Skeletal muscle satellite cell (primary cell): Measurements from ENCODE around the gene LYPD8.

ENCODE experiments used
- H3K27me3 ChIP-seq: 2 replicates; pipeline ENCODE4 v1.7.0; 2013; ENCODE audit warnings: low read length; ENCODE audit not compliant: control insufficient read depth, insufficient read depth
- H3K36me3 ChIP-seq: 2 replicates; pipeline ENCODE4 v1.7.0; 2013; ENCODE audit warnings: mild to moderate bottlenecking, control low read depth, low read length; ENCODE audit not compliant: insufficient read depth
- H3K4me1 ChIP-seq: 2 replicates; pipeline ENCODE4 v1.7.0; 2013; ENCODE audit warnings: low read length; ENCODE audit not compliant: control insufficient read depth, insufficient read depth
- H3K4me2 ChIP-seq: 2 replicates; pipeline ENCODE4 v1.7.0; 2013; ENCODE audit warnings: mild to moderate bottlenecking, low read length
- H3K4me3 ChIP-seq: 2 replicates; pipeline ENCODE4 v1.7.0; 2013; ENCODE audit warnings: low read length
- H3K9ac ChIP-seq: 2 replicates; pipeline ENCODE4 v1.7.0; 2013; ENCODE audit warnings: mild to moderate bottlenecking, low read depth, low read length, moderate library complexity
- H3K9me3 ChIP-seq: replicated peaks from 2 replicates; pipeline ENCODE4 v1.7.0; 2013; ENCODE audit warnings: mild to moderate bottlenecking, control low read depth, low read length

The LYPD8 gene

DNA sequence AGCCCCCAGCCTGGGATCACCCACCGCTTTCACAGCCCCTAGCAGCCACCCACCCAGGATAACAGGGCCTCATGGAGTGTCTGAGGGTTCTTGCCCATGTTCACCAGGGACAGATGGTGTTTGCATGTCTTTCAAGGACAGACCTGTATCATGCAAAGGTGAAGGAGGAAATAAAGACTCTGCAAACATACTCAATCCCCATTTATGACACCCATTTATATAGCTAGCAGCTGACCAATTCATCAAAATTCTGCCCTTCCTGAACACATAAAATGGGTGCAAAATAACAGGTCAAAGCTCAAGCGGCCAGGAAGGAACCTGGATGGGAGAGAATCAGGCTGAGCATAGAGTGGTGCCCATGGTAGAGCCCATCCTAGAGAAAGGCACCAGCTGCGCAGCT, 32.8 kb upstream of the LYPD8 start:
- Histone ChIP-seq H3K27me3 (no peaks in the 10 kb centered on the region), H3K4me1 (no peaks in the 10 kb centered on the region), H3K9ac (no peak overlapping the region), H3K36me3 (no peaks in the 10 kb centered on the region), H3K9me3 (no peaks in the 10 kb centered on the region), H3K4me2 (no peak overlapping the region), H3K4me3 (no peak overlapping the region)

DNA sequence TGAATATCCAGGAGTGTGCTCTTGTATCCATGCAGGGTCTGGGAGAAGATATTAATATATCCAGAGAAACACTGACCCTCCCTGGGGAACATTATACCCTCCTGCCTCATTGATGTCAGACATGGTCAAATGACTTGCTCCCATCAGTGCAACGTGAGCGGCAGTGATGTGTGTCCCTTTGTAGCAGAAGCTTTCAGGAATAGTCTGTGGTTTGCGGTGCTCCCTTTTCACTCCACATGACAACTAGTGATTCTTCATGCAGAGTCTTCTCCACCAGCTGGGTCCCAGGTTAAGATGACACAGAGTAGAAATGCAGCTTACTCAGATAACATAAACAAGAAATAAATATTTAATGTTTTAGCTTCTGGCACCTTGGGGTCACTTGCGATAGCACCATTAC, 31.9 kb upstream of the LYPD8 start:
- H3K9ac ChIP-seq: no peak overlapping the region
- H3K4me1 ChIP-seq: no peaks in the 10 kb centered on the region
- H3K4me3 ChIP-seq: no peak overlapping the region
- H3K9me3 ChIP-seq: no peaks in the 10 kb centered on the region
- no peaks in the 10 kb centered on the region for H3K27me3 ChIP-seq
- H3K4me2 ChIP-seq: no peak overlapping the region
- H3K36me3 ChIP-seq: no peaks in the 10 kb centered on the region

DNA sequence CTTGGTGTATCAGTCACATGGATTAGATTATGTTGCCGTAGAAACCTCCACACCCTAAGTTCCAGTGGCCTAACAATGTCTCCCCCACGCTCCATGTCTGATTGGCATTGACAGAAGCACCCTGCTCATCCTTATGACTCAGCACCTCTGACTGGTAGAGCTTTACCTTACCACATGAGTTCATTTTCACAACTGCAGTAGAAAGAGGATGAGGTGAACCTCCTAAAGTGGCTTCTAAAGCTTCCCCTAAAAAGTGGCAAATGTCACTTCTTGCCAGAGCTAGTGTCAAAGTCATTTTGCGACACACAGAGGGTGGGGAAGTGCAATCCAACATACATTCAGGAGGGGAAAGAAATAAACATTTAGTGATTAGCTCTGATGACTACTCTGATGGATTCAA, 30.6 kb upstream of the LYPD8 start:
- Histone ChIP-seq H3K9me3 (no peaks in the 10 kb centered on the region), H3K36me3 (no peaks in the 10 kb centered on the region), H3K4me2 (no peak overlapping the region), H3K9ac (no peak overlapping the region), H3K27me3 (no peaks in the 10 kb centered on the region), H3K4me1 (no peaks in the 10 kb centered on the region), H3K4me3 (no peak overlapping the region)

DNA sequence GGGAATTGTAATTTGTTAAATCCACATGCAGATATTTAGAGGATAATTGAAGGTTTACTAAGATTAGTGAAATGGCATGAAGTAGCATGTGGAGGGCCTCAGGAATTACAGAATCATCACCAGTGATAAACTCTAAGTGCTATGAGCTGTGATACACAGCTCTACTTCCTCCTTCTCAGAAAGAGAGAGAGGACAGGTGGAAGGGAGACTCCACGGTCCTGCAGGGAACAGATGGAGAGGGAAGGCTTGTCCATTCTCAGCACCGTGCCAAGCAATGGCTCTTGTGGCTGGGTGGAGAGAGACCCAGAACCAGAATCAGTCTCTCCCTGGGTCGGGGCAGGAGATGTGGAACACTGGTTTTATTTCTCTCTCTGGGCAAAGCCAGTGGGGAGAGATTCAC, 27.8 kb upstream of the LYPD8 start:
- Histone ChIP-seq H3K27me3 (no peaks in the 10 kb centered on the region), H3K4me1 (no peaks in the 10 kb centered on the region)

DNA sequence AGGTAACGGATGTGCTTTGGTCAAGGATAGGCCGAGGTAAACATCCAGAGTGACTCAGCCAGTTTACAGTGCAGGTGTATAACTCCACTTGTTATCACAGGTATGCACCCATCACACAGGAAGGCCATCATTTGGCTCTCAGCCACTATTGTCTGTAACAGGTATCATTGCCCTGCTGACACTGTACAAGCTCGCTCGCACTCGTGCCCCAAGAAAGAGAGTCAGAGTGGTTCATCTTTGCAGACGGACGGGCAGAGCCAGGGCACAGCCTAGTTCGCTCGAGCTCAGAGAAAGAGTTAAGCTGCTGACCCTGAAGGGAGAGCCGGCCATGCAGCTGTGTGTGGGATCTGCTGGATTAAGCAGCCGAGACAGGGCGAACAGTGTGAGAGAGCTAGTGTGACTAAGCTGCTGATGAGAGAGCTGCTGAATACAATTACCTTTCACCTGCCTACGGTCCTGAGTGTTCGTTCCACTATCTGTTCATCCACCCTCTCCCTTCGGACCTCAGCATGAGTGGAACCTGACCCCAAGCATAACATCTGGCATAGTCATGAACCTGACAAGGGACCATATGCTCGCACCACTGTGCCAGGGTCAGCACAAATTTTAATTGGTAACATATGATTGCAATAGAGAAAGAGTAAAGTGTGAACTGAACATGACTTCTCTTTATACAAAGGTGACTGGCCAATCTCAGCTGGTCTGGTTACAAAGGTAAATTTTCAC, 27.0 kb upstream of the LYPD8 start:
- Histone ChIP-seq H3K27me3 (no peaks in the 10 kb centered on the region), H3K4me1 (no peaks in the 10 kb centered on the region), H3K9me3 (no peaks in the 10 kb centered on the region), H3K4me3 (no peak overlapping the region), H3K9ac (no peak overlapping the region), H3K4me2 (no peak overlapping the region), H3K36me3 (no peaks in the 10 kb centered on the region)

More for the DNA sequence above, 27.8 kb upstream of the LYPD8 start:
- no peaks in the 10 kb centered on the region for H3K9me3 ChIP-seq
- no peak overlapping the region for H3K4me3 ChIP-seq
- no peak overlapping the region for H3K9ac ChIP-seq
- no peak overlapping the region for H3K4me2 ChIP-seq
- H3K36me3 ChIP-seq: no peaks in the 10 kb centered on the region

DNA sequence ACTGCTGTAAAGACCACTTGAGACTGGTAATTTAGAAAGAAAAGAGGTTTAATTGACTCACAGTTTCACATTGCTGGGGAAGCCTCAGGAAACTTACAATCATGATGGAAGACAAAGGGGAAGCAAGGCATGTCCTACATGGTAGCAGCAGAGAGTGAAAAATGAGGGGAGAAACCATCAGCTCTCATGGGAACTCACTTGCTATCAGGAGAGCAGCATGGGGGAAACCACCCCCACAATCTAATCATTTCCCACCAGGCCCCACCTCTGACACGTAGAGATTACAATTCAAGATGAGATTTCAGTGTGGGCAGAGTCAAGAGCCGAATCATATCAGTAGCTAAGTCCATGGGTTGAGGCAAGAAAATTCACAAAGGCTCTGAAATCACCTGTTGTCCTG, 23.8 kb upstream of the LYPD8 start:
- Histone ChIP-seq H3K9me3 (no peaks in the 10 kb centered on the region), H3K27me3 (no peaks in the 10 kb centered on the region), H3K4me2 (no peak overlapping the region), H3K4me3 (no peak overlapping the region), H3K36me3 (no peaks in the 10 kb centered on the region), H3K4me1 (no peaks in the 10 kb centered on the region), H3K9ac (no peak overlapping the region)

DNA sequence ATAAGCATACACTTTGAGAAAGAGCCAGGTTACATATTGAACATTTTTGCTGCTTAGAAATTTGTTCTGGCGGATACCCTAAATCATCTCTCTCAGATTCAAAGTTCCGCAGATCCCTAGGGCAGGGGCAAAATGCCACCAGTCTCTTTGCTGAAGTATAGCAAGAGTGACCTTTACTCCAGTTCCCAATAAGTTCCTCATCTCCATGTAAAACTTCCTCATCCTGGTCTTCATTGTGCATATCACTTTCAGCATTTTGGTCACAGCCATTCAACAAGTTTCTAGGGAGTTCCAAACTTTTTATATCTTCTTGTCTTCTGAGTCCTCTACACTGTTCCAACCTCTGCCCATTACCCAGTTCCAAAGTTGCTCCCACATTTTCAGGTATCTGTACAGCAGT, 23.3 kb upstream of the LYPD8 start:
- H3K9me3 ChIP-seq: no peaks in the 10 kb centered on the region
- H3K4me1 ChIP-seq: no peaks in the 10 kb centered on the region
- no peaks in the 10 kb centered on the region for H3K27me3 ChIP-seq
- H3K9ac ChIP-seq: no peak overlapping the region
- H3K4me3 ChIP-seq: no peak overlapping the region
- H3K4me2 ChIP-seq: no peak overlapping the region
- H3K36me3 ChIP-seq: no peaks in the 10 kb centered on the region

DNA sequence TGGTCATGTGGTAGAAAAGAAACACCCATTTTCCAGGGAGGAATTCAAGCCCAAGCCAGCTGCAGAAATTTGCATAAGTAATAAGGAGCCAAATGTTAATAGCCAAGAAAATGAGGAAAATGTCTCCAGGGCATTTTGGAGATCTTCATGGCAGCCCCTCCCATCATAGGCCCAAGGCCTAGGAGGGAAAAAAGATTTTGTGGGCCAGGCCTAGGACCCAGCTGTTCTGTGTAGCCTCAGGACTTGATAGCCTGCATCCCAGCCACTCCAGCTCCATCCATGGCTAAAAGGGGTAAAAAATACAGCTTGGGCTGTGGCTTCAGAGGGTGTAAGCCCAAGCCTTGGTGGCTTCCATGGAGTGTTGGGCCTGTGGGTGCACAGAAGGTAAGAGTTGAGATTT, 21.4 kb upstream of the LYPD8 start:
- Histone ChIP-seq H3K4me3 (no peak overlapping the region), H3K4me2 (no peak overlapping the region), H3K9ac (no peak overlapping the region), H3K36me3 (no peaks in the 10 kb centered on the region), H3K4me1 (no peaks in the 10 kb centered on the region), H3K9me3 (no peaks in the 10 kb centered on the region), H3K27me3 (no peaks in the 10 kb centered on the region)

DNA sequence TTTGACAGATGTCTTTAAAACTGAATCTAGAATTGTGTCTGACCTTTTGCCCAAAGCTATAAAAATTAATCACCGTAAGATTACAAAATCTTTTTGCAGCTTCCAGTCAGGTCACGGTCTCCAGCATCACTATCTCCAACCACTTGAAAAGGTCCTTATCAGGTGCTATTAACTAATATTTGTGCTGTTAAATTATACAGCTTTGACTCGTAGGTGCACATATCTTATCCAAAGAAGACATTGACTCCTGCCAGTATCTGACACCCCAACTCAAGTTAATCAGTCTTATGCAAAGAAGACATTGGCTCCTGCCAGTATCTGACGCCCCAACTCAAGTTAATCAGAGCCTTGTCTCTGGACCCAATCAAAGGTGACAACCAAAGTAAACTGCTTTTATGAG, 19.9 kb upstream of the LYPD8 start:
- H3K4me3 ChIP-seq: no peak overlapping the region
- no peaks in the 10 kb centered on the region for H3K27me3 ChIP-seq
- H3K9me3 ChIP-seq: no peaks in the 10 kb centered on the region
- no peaks in the 10 kb centered on the region for H3K36me3 ChIP-seq
- H3K4me2 ChIP-seq: no peak overlapping the region
- H3K9ac ChIP-seq: no peak overlapping the region
- no peaks in the 10 kb centered on the region for H3K4me1 ChIP-seq

DNA sequence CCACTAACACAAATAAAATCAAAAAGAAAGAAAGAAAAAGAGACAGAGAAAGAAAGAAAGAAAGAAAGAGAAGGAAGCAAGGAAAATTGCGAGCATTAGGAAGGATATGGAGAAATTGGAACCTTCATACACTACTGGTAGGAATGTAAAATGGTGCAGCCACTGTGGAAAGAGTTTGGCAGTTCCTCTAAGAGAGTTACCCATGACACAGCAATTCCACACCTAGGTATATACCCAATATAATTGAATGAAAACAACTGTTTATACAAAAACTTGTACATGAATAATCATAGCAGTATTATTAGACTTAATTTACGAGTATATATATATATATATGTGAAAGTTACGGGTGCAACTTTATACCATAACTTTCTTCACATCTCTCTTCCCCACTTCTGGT, 4.1 kb upstream of the LYPD8 start:
- H3K4me3 ChIP-seq: no peak overlapping the region
- H3K4me1 ChIP-seq: no peaks in the 10 kb centered on the region
- H3K27me3 ChIP-seq: no peaks in the 10 kb centered on the region
- peaks cover 11% of the 10 kb centered on the region for H3K9me3 ChIP-seq
- H3K9ac ChIP-seq: no peak overlapping the region
- no peaks in the 10 kb centered on the region for H3K36me3 ChIP-seq
- no peak overlapping the region for H3K4me2 ChIP-seq

DNA sequence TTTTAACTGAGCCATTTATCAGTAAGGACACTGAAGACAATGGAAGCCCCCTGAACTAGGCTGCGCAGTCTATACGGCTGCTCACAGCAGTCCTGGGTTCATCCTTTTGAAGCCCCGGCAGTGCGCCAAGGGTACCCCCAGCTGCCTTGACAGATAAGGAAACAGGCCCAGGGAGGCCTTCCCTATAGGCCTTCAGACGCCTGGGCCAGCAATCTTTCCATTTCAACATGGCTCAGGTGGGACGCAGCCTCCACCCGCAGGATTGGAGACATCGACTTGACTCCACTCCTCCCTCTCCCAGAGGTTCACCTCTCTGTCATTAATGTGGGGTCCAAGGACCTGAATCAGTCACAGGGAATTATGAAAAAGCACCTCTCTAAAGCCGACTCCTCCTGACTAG, 2.8 kb upstream of the LYPD8 start:
- H3K4me1 ChIP-seq: no peaks in the 10 kb centered on the region

DNA sequence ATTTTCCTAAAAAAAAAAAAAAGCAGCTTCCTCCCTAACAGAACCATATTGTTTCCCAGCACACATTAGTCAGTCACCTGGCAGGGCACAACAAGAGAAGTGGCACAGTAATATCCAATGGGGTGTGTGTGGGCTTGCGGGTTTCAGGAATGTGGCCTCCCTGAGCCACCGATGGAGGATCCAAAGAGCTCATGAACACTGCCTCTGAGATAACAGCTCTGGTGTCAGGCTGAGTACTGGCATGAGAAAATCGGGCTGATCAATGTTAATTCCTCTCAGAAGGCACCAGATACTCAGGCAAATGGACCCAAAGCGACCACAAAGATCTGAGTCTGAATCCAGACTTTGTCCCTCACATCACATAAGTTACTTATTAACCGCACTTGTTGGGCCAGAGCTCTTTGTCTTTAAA, 2.2 kb upstream of the LYPD8 start:
- Histone ChIP-seq H3K9me3 (peaks cover 13% of the 10 kb centered on the region), H3K9ac (no peak overlapping the region), H3K4me2 (no peak overlapping the region)

More for the DNA sequence above, 2.8 kb upstream of the LYPD8 start:
- peaks cover 13% of the 10 kb centered on the region for H3K9me3 ChIP-seq
- H3K4me3 ChIP-seq: no peak overlapping the region
- no peak overlapping the region for H3K4me2 ChIP-seq
- no peaks in the 10 kb centered on the region for H3K36me3 ChIP-seq
- no peak overlapping the region for H3K9ac ChIP-seq
- no peaks in the 10 kb centered on the region for H3K27me3 ChIP-seq

More for the DNA sequence above, 2.2 kb upstream of the LYPD8 start:
- H3K4me3 ChIP-seq: no peak overlapping the region
- no peaks in the 10 kb centered on the region for H3K4me1 ChIP-seq
- no peaks in the 10 kb centered on the region for H3K36me3 ChIP-seq
- no peaks in the 10 kb centered on the region for H3K27me3 ChIP-seq
